ENCODE measurements around the gene EIF3M.
A peak's percentile ranks its signal among the peaks of the same experiment; 100 is the strongest.
"Not testable (repeated sequence)": the region's sequence is repeated elsewhere in the genome, so short reads cannot be mapped to it uniquely, and the experiment has no call there.

EIF3M gene

GRCh38 chr11:32596114-32596513, 12.5 kb downstream of the EIF3M start:
- not testable (repeated sequence) for DNase-seq (ENCODE audit: low spot score)

GRCh38 chr11:32597921-32598320, 14.3 kb downstream of the EIF3M start:
- no peak for DNase-seq (ENCODE audit: low spot score)

DNA sequence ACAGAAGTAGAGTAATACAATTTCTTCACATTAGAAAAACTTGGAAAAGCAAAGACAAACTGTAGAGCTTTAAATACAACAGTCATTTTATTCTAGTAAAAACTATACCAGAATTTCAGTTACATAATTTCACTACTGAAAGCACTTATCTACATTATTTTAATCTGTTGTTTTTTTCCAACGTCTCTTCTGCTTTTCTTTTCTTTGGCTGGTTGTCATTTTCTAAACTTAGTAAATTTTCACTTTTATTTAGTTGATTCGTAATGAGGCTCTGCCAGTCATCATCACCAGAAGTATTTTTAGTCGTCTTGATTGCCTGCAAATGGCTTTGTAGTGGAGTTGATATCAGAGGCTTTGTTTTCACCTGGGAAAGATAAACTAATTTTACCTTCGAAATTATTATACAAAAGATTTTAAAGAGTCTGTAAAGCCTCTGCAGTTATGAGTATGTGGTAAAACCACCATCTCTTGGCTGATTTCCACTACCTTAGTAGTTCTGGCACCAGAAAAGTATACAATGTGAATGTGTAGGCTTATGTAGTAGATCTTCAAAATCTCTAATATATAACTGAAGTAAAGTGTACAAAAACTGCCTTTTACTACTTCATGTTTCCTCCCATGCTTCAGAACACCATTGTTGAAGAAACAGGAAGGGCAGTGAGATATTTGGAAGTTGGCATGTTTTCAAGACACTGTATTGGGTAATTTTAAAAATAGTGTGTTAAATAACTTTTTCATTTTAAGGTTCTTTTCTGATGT, 19.2 kb downstream of the EIF3M start:
- DNase-seq (ENCODE audit: low spot score), result no peak

DNA sequence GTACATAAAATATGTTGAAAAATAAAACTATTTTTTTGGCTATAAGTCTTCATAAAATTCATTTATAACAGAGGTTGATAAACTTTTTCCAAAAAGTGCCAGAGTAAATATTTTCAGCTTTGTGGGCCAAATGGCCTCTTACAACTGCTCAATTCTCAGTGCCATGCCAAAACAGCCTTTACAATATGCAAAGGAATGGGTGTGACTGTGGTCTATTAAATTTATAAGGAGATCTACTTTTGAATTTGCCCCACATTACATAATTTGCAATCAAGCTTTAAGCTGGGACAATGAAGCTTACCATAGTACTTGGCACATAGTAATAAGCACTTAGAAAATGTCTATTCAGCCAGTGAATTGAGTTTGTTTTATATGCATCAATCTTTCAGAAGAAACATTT, 22.6 kb downstream of the EIF3M start:
- DNase-seq (ENCODE audit: low spot score), result no peak

DNA sequence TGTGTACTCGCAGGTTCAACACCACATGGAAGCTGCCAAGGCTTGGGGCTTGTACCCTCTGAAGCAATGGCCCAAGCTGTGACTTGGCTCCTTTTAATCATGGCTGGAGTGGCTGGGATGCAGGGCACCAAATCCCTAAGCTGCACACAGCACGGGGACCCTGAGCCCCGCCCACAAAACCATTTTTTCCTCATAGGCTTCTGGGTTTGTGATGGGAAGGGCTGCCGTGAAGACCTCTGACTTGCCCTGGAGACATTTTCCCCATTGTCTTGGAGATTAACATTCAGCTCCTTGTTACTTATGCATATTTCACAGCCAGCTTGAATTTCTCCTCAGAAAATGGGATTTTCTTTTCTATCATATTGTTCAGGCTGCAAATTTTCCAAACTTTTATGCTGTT, 25.2 kb downstream of the EIF3M start:
- DNase-seq (ENCODE audit: low spot score), result not testable (repeated sequence)

GRCh38 chr11:32610797-32611352, 27.2 kb downstream of the EIF3M start:
- peak; percentile 37 for DNase-seq (ENCODE audit: low spot score)

DNA sequence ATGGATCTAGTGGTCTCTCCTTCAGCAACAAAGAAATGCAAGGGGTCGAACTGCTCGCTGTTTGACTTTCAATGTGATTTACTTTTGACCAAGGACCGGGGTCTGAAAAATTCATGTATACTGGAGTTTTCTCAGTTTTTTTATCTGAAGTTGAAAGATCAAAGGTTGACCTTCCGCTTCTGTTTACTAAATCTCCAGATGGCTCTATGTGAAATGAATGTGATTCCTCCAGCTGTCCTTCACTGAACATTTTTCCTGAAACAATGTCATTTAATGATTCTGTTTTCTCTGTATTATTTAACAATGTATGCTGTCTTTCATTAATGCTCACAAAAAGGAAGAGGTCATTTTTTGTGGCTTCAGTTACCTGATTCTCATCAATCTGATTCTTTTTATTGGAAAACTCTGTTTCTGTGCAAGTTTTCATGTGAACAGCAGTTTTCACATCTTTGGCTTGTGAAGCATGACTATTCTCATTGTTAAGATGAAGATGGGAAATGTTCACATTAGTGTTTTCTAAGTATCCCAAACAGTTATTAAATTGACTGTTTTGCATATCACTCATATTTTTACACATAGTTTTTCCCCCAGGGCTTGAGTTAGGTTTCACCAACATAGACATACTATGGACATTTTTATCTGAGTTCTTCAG, 30.0 kb downstream of the EIF3M start:
- no peak for DNase-seq (ENCODE audit: low spot score)

DNA sequence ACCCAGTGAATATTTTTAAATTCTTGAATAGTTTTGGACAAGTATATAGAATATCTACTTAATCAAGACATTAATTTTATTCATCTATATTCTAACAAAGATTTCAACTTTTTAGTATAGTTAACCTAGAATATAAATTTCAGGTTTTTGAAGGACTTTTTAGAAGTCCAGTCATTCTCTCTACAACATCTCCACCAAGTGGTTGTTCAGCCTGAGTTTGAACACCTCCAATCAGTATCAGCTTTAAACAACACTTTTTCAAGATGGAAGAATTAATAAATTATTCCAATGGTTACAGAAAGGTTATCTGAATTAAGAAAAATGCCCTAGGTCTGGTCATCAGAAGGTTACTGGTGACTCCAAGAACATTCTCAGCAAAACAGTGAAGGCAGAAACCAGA, 31.8 kb downstream of the EIF3M start:
- no peak for DNase-seq (ENCODE audit: low spot score)

GRCh38 chr11:32616903-32617302, 33.3 kb downstream of the EIF3M start:
- DNase-seq (ENCODE audit: low spot score), result no peak

DNA sequence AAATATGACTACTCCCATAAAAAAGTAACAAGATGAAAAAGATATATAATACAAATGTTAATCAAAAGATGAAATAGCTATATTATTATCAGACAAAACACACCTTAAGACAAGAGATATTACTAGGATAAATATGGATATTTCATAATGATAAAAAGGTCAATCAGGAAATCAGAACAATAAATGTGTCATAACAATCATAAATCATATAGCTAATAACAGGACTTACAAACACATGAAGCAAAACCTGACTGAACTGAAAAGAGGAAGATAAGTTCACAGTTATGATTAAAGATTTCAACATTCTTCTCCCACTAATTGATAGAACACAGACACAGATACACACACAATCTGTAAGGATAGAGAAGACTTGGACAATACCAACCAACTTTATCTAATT, 47.2 kb downstream of the EIF3M start:
- DNase-seq (ENCODE audit: low spot score), result no peak

DNA sequence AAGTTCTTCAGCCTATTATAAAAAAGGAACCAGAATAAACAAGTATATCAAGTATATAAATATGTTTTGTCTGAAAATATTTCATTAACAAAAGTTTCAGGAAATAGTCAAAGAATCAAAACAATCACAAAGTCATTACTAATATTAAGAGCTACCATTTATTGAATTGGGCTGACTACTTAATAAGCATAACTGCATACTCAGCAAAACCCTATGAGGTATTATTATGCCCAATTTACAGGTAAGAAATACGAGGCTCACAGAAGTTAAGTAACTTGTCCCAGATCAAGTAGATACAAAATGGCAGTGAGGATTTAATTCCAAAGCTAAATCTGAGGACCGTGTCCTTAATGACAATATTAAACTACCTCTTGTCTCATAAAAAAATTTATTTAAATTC, 52.2 kb downstream of the EIF3M start:
- DNase-seq (ENCODE audit: low spot score), result no peak

DNA sequence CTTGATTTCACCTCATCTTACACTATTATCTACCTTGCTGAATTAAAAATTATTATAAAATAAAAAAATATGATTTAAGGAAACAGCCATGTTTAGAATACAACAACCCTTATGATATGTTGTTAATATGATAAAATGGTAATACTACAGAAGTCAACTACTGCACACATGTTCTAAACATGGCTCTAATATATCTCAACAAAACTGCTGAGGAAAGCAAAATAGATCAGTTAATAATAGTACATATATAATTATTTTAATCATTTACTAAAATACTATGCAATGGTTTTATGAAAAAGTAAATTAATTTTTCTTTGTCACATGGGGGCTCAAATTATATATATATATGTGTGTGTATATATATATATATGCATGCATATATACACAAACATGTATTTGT, 57.7 kb downstream of the EIF3M start:
- DNase-seq (ENCODE audit: low spot score), result no peak

GRCh38 chr11:32643526-32643925, 59.9 kb downstream of the EIF3M start:
- no peak for DNase-seq (ENCODE audit: low spot score)
